H1 (cell line): Measurements from ENCODE around the gene CCNY.

ENCODE experiments used
- EZH2 ChIP-seq: fragments of 200-600 bp; sonication (generic); IDR thresholded peaks from 2 replicates; pipeline ENCODE4 v1.7.1; 2012; ENCODE audit warnings: low read depth, mild to moderate bottlenecking, moderate library complexity, low read length, inconsistent platforms; ENCODE audit not compliant: severe bottlenecking
- MAFK ChIP-seq: IDR thresholded peaks from 2 replicates; pipeline ENCODE4 v1.6.1; 2012; ENCODE audit warnings: low read depth, mild to moderate bottlenecking, improper control_type of control experiment, low read length
- RFX5 ChIP-seq: IDR thresholded peaks from 2 replicates; pipeline ENCODE4 v1.6.1; 2011; ENCODE audit warnings: low read depth, low read length, improper control_type of control experiment, borderline replicate concordance
- ZNF274 ChIP-seq: IDR thresholded peaks from 2 replicates; pipeline ENCODE4 v1.7.0; 2012; ENCODE audit warnings: low read length, borderline replicate concordance; ENCODE audit errors: extremely low read depth
- TF ChIP-seq, protein P1 (sequence below), 3 experiments: IDR thresholded peaks; 1 replicate in 2 of 3; 2 replicates in 1 of 3; pipeline versions ENCODE4 v1.5.1 to v1.6.1; 2011; ENCODE audit warnings: low read length in 3 of 3, mild to moderate bottlenecking in 3 of 3, inconsistent platforms in 2 of 3, low read depth in 1 of 3, moderate library complexity in 1 of 3; ENCODE audit not compliant: insufficient read depth in 1 of 3; ENCODE audit errors: control extremely low read depth in 1 of 3

DNA sequence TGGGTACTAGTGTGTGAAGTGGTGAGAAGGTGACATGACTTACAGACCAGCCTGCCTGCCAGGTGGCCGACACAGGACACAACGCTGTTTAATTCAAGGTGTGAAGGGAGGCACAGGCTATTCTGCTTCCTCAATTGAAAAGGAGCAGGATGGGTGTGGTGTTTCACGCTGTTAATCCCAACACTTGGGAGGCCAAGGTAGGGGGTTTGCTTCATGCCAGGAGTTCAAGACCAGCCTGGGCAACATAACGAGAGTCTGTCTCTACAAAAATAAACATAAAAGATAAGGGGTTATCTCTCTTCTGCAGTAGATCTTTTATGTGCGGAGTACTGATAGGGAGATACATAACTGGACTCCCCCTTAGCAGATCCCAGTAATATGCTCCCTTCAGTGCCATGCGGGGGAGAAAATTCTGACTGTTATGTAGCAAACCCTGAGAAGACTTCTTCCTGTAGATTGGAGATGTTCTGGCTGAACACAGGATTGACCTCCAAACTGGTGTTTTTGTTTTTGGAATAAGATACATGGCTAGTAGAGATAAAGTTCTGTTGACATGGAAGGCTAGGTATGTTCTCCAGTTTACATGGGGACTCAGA lies 63.2 kb downstream of the CCNY start:
- TF ChIP-seq, protein P1, sequence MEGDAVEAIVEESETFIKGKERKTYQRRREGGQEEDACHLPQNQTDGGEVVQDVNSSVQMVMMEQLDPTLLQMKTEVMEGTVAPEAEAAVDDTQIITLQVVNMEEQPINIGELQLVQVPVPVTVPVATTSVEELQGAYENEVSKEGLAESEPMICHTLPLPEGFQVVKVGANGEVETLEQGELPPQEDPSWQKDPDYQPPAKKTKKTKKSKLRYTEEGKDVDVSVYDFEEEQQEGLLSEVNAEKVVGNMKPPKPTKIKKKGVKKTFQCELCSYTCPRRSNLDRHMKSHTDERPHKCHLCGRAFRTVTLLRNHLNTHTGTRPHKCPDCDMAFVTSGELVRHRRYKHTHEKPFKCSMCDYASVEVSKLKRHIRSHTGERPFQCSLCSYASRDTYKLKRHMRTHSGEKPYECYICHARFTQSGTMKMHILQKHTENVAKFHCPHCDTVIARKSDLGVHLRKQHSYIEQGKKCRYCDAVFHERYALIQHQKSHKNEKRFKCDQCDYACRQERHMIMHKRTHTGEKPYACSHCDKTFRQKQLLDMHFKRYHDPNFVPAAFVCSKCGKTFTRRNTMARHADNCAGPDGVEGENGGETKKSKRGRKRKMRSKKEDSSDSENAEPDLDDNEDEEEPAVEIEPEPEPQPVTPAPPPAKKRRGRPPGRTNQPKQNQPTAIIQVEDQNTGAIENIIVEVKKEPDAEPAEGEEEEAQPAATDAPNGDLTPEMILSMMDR (IDR thresholded peaks at IDR 0.05; ENCODE audit: control extremely low read depth in 1 of 3, insufficient read depth in 1 of 3, low read depth in 1 of 3, low read length in 3 of 3) = no peak
- TF ChIP-seq RFX5 (no peak), MAFK (no peak), EZH2 (no peak), ZNF274 (no peak)
